Neuronal stem cell (in vitro differentiated cells): ENCODE data around the gene PIK3CD.
A peak's percentile ranks its signal among the peaks of the same experiment; 100 is the strongest.

Experiments
- DNase-seq: peaks from one replicate; pipeline ENCODE4 v3.0.0-alpha.2; 2013; ENCODE audit warnings: low spot score
- H2AFZ ChIP-seq: one replicate; pipeline ENCODE4 v1.6.1; 2013; ENCODE audit warnings: mild to moderate bottlenecking, low read length, inconsistent platforms
- H2AK5ac ChIP-seq: 2 replicates; pipeline ENCODE4 v1.6.1; 2013; ENCODE audit warnings: low read depth, mild to moderate bottlenecking, inconsistent platforms, low read length, moderate library complexity, mixed read lengths
- H2BK120ac ChIP-seq: 2 replicates; pipeline ENCODE4 v1.6.1; 2013; ENCODE audit warnings: low read depth, mild to moderate bottlenecking, inconsistent platforms, low read length, moderate library complexity, mixed read lengths
- H2BK12ac ChIP-seq: one replicate; pipeline ENCODE4 v1.6.1; 2013; ENCODE audit warnings: low read length, inconsistent platforms
- H2BK15ac ChIP-seq: 2 replicates; pipeline ENCODE4 v1.6.1; 2013; ENCODE audit warnings: mild to moderate bottlenecking, low read length, inconsistent platforms, mixed read lengths
- H2BK5ac ChIP-seq: one replicate; pipeline ENCODE4 v1.6.1; 2013; ENCODE audit warnings: inconsistent platforms, mild to moderate bottlenecking, low read length, moderate library complexity
- H3K14ac ChIP-seq: one replicate; pipeline ENCODE4 v1.6.1; 2013; ENCODE audit warnings: low read length, inconsistent platforms
- H3K18ac ChIP-seq: 2 replicates; pipeline ENCODE4 v1.6.1; 2013; ENCODE audit warnings: low read length, inconsistent platforms
- H3K23ac ChIP-seq: 2 replicates; pipeline ENCODE4 v1.6.1; 2013; ENCODE audit warnings: low read depth, mild to moderate bottlenecking, mixed read lengths, low read length, inconsistent platforms; ENCODE audit not compliant: poor library complexity
- H3K27ac ChIP-seq: replicated peaks from 3 replicates; pipeline ENCODE4 v1.5.1; 2013; ENCODE audit warnings: low read length, inconsistent platforms
- H3K27me3 ChIP-seq, 3 experiments: 2 replicates each; pipeline ENCODE4 v1.6.1; 2013; ENCODE audit warnings: low read length in 3 of 3, mild to moderate bottlenecking in 2 of 3, inconsistent platforms in 1 of 3, low read depth in 1 of 3, mixed read lengths in 1 of 3, moderate library complexity in 1 of 3; ENCODE audit not compliant: control insufficient read depth in 3 of 3, insufficient read depth in 3 of 3
- H3K36me3 ChIP-seq, 2 donors: replicated peaks in 1 of 2; 2 replicates each; pipeline ENCODE4 v1.6.1; 2013; ENCODE audit warnings: low read length in 2 of 2; ENCODE audit not compliant: control insufficient read depth in 2 of 2, insufficient read depth in 2 of 2
- H3K4ac ChIP-seq: 2 replicates; pipeline ENCODE4 v1.6.1; 2013; ENCODE audit warnings: inconsistent platforms, mild to moderate bottlenecking, low read length, moderate library complexity
- H3K4me1 ChIP-seq, 2 donors: 1 replicate in 1 of 2; 2 replicates in 1 of 2; pipeline ENCODE4 v1.6.1; 2013; ENCODE audit warnings: low read length in 2 of 2, low read depth in 1 of 2; ENCODE audit not compliant: control insufficient read depth in 2 of 2, insufficient read depth in 1 of 2
- H3K4me2 ChIP-seq: one replicate; pipeline ENCODE4 v1.6.1; 2013; ENCODE audit warnings: mild to moderate bottlenecking, low read length, inconsistent platforms; ENCODE audit not compliant: insufficient read depth, poor library complexity, severe bottlenecking
- H3K4me3 ChIP-seq, 2 donors: 2 replicates each; pipeline ENCODE4 v1.5.1; 2013; ENCODE audit warnings: low read length in 2 of 2, mild to moderate bottlenecking in 2 of 2, inconsistent platforms in 1 of 2, moderate library complexity in 1 of 2
- H3K79me1 ChIP-seq: one replicate; pipeline ENCODE4 v1.6.1; 2013; ENCODE audit warnings: low read depth, mild to moderate bottlenecking, inconsistent platforms, low read length, moderate library complexity
- H3K9ac ChIP-seq: one replicate; pipeline ENCODE4 v1.6.1; 2013; ENCODE audit warnings: mild to moderate bottlenecking, low read depth, low read length, inconsistent platforms; ENCODE audit not compliant: poor library complexity
- H3K9me3 ChIP-seq, 2 donors: replicated peaks in 1 of 2; 2 replicates each; pipeline versions ENCODE3 to v1.6.1; 2013; ENCODE audit warnings: low read length in 2 of 2, mild to moderate bottlenecking in 2 of 2, inconsistent platforms in 1 of 2, low read depth in 1 of 2, mixed read lengths in 1 of 2, moderate library complexity in 1 of 2; ENCODE audit not compliant: control insufficient read depth in 2 of 2, insufficient read depth in 1 of 2
- H4K8ac ChIP-seq: one replicate; pipeline ENCODE4 v1.6.1; 2013; ENCODE audit warnings: low read depth, mild to moderate bottlenecking, inconsistent platforms, low read length, moderate library complexity
- H4K91ac ChIP-seq: one replicate; pipeline ENCODE4 v1.6.1; 2013; ENCODE audit warnings: low read length, low read depth, mild to moderate bottlenecking, inconsistent platforms; ENCODE audit not compliant: poor library complexity
- WGBS, 2 donors: extraction: QIAGEN DNeasy Blood & Tissue Kit; methylation state at CpG; one replicate each; pipeline ENCODE4 v1.1.7; 2013; ENCODE audit warnings: missing lambda C conversion rate in 2 of 2, mixed read lengths in 1 of 2; ENCODE audit not compliant: insufficient read length in 2 of 2, insufficient replicate concordance in 1 of 2; ENCODE audit errors: extremely low coverage in 2 of 2; 5-methylcytosine and 5-hydroxymethylcytosine counted together

Gene PIK3CD

GRCh38 chr1:9649769-9650168 lies 1.8 kb upstream of the PIK3CD start:
- Histone ChIP-seq H2BK12ac (no peak overlapping the region), H3K4me3 (no peak overlapping the region), H2BK5ac (no peak overlapping the region), H3K36me3 (no peaks in the 10 kb centered on the region), H3K23ac (no peak overlapping the region), H2BK120ac (no peak overlapping the region), H3K18ac (no peak overlapping the region), H3K4me1 (peaks cover 3% of the 10 kb centered on the region in 2 donors), H4K91ac (no peak overlapping the region), H2AFZ (no peak overlapping the region), H3K14ac (no peak overlapping the region), H3K4ac (no peak overlapping the region), H2AK5ac (no peak overlapping the region), H3K79me1 (no peaks in the 10 kb centered on the region), H3K9me3 (no peaks in the 10 kb centered on the region), H2BK15ac (no peak overlapping the region), H3K9ac (no peak overlapping the region), H3K27me3 (peaks cover 0 to 70% (median 24%) of the 10 kb centered on the region in 3 experiments), H4K8ac (no peak overlapping the region), H3K4me2 (no peak overlapping the region), H3K27ac (no peak overlapping the region)
- no CpG with 5 or more reads among the region's 3 CpGs for WGBS, 2 donors
- DNase-seq: no peak

GRCh38 chr1:9651220-9651564 lies 339 bp upstream of the PIK3CD start:
- no peak overlapping the region for H3K18ac ChIP-seq
- no peak overlapping the region for H4K91ac ChIP-seq
- H3K4me2 ChIP-seq: peak overlapping the region; percentile 87
- no peak overlapping the region for H3K14ac ChIP-seq
- H3K9ac ChIP-seq: no peak overlapping the region
- H3K4ac ChIP-seq: no peak overlapping the region
- no peak overlapping the region for H2AK5ac ChIP-seq
- peaks cover 0 to 80% (median 24%) of the 10 kb centered on the region in 3 experiments for H3K27me3 ChIP-seq
- H2BK15ac ChIP-seq: no peak overlapping the region
- H3K79me1 ChIP-seq: no peaks in the 10 kb centered on the region
- H2BK12ac ChIP-seq: no peak overlapping the region
- WGBS, 2 donors: no CpG with 5 or more reads among the region's 10 CpGs
- no peak for DNase-seq
- no peak overlapping the region for H3K4me3 ChIP-seq
- H3K9me3 ChIP-seq: no peaks in the 10 kb centered on the region
- no peak overlapping the region for H2BK5ac ChIP-seq
- no peak overlapping the region for H4K8ac ChIP-seq
- H2BK120ac ChIP-seq: no peak overlapping the region
- no peak overlapping the region for H3K23ac ChIP-seq
- no peak overlapping the region for H3K27ac ChIP-seq
- peak overlapping the region; percentile 89 for H2AFZ ChIP-seq
- H3K4me1 ChIP-seq: peaks cover 3% of the 10 kb centered on the region in 2 donors
- no peaks in the 10 kb centered on the region for H3K36me3 ChIP-seq

GRCh38 chr1:9652379-9653209 lies 1.1 kb downstream of the PIK3CD start:
- Histone ChIP-seq H3K27ac (no peak overlapping the region), H4K91ac (no peak overlapping the region), H3K9me3 (no peaks in the 10 kb centered on the region), H3K36me3 (no peaks in the 10 kb centered on the region), H3K18ac (peak overlapping the region; percentile 78), H2BK15ac (no peak overlapping the region), H3K27me3 (peaks cover 0 to 91% (median 24%) of the 10 kb centered on the region in 3 experiments), H2BK12ac (no peak overlapping the region), H3K4me3 (peak overlapping the region; percentile 25 to 83), H3K4ac (no peak overlapping the region), H3K4me1 (peaks cover 3% of the 10 kb centered on the region in 2 donors), H2AK5ac (no peak overlapping the region), H3K9ac (peak overlapping the region; percentile 83), H2AFZ (peak overlapping the region; percentile 89), H3K4me2 (peak overlapping the region; percentile 87), H2BK5ac (peak overlapping the region; percentile 27), H4K8ac (no peak overlapping the region), H3K23ac (peak overlapping the region; percentile 56), H2BK120ac (no peak overlapping the region), H3K79me1 (no peaks in the 10 kb centered on the region), H3K14ac (no peak overlapping the region)
- no peak for DNase-seq
- no CpG with 5 or more reads among the region's 55 CpGs for WGBS, 2 donors

- H3K79me1 ChIP-seq: no peaks in the 10 kb centered on the region
- no peak overlapping the region for H3K23ac ChIP-seq
- DNase-seq: no peak
- H3K4me3 ChIP-seq: no peak overlapping the region
- H3K36me3 ChIP-seq: no peaks in the 10 kb centered on the region
- no peaks in the 10 kb centered on the region for H3K9me3 ChIP-seq
- H2BK5ac ChIP-seq: no peak overlapping the region
- no peak overlapping the region for H3K14ac ChIP-seq
- H3K27ac ChIP-seq: no peak overlapping the region
- no peak overlapping the region for H2BK12ac ChIP-seq
- no CpG with 5 or more reads among the region's 11 CpGs for WGBS, 2 donors
- no peak overlapping the region for H3K9ac ChIP-seq
- H4K91ac ChIP-seq: no peak overlapping the region
- no peak overlapping the region for H2AK5ac ChIP-seq
- no peak overlapping the region for H2BK15ac ChIP-seq
- H2BK120ac ChIP-seq: no peak overlapping the region
- H3K27me3 ChIP-seq: peaks cover 0 to 92% (median 24%) of the 10 kb centered on the region in 3 experiments
- peaks cover 3% of the 10 kb centered on the region in 2 donors for H3K4me1 ChIP-seq
- no peak overlapping the region for H2AFZ ChIP-seq
- no peak overlapping the region for H4K8ac ChIP-seq
- H3K4me2 ChIP-seq: no peak overlapping the region
- H3K18ac ChIP-seq: no peak overlapping the region
- no peak overlapping the region for H3K4ac ChIP-seq
Measured at GRCh38 chr1:9653210-9653490, 1.6 kb downstream of the PIK3CD start.
